Esophagus squamous epithelium (tissue), 4 donors: Measurements from ENCODE around the gene COQ8A.

Experiments
- CTCF ChIP-seq, 6 experiments: fragments of 450-650 bp in 4 of 6; fragments of 200-600 bp in 2 of 6; sonication (generic) in 2 of 6; IDR thresholded peaks; one replicate each; pipeline ENCODE4 v1.5.1; 2016 to 2019; ENCODE audit warnings: antibody characterized with exemption in 6 of 6, mild to moderate bottlenecking in 4 of 6, moderate library complexity in 4 of 6
- POLR2A ChIP-seq, 4 donors: fragments of 450-650 bp; IDR thresholded peaks; one replicate each; pipeline ENCODE4 v1.6.1; 2017; ENCODE audit warnings: antibody characterized with exemption in 4 of 4, mild to moderate bottlenecking in 4 of 4, moderate library complexity in 3 of 4

GRCh38 chr1:227035316-227035715 lies 95.2 kb downstream of the COQ8A start:
- TF ChIP-seq CTCF (IDR thresholded peaks at IDR 0.05) (no peak), POLR2A (IDR thresholded peaks at IDR 0.05) (no peak)
